ENCODE measurements around the gene GIMD1. TPM values are rescaled to one million over a fixed set of nuclear protein-coding genes. Genes with fewer than 3 reads are reported as not detected.
"Not testable (repeated sequence)": the region's sequence is repeated elsewhere in the genome, so short reads cannot be mapped to it uniquely, and the experiment has no call there.

The GIMD1 gene
- total RNA-seq, 1 experiment from 2014 or later, result not detected

DNA sequence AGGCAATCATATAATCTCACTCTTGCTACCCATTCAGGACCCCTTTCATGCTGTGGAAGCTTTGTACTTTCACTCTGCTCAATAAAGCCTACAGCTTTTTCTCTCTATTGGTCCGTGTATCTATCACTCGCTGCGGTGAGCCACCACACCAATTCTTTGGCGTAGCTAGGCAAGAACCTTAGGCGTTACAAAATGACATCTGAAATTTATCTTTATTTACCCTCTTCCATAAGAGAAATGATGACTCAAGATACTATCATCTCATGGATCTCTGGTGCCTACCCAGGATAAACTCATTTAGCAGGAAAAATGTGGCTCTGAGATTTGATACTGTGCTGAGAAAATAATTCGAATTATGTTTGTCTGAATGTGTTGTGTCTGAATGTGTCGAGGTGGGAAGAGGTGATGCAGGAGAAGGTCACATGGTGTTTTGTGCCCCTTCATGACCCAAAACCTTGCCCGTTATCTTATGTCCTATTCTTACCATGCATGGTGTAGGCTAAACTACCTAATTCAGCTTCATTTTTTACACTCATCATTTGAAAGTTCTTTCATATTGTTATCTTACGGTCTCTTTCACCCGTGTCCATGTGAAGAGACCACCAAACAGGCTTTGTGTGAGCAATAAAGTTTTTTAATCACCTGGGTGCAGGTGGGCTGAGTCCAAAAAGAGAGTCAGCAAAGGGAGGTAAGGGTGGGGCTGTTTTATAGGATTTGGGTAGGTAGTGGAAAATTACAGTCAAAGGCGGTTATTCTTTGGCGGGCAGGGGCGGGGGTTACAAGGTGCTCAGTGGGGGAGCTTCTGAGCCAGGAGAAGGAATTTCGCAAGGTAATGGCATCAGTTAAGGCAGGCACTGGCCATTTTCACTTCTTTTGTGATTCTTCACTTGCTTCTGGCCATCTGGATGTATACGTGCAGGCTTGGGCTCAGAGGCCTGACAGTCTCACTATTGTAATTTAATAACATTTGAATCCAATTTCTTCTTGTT, 41.6 kb upstream of the GIMD1 start:
- peaks cover 0 to 13% (median 6%) of the 10 kb centered on the region in 3 experiments; a peak in 3 of 7 replicates for H3K36me3 Mint-ChIP-seq (ENCODE audit: insufficient read depth in 1 of 3, low read depth in 3 of 3)
- no peak overlapping the region for H3K23ac ChIP-seq (ENCODE audit: insufficient read length, low read depth, low read length)
- no peak overlapping the region for H3K4ac ChIP-seq (ENCODE audit: low read depth, low read length)
- no peak overlapping the region for H3K18ac ChIP-seq (ENCODE audit: insufficient read length, low read depth, low read length)
- H3K27ac ChIP-seq (ENCODE audit: insufficient read length, low read depth, low read length), result no peak overlapping the region
- no peaks in the 10 kb centered on the region for H3K79me2 ChIP-seq (ENCODE audit: insufficient read depth, low read length)
- H2BK120ac ChIP-seq (ENCODE audit: low read depth, low read length, poor library complexity, severe bottlenecking), result no peak overlapping the region
- WGBS (ENCODE audit: extremely low coverage, insufficient read length, low lambda C conversion rate), result no CpG with 5 or more reads among the region's 15 CpGs
- no peak overlapping the region for H2BK15ac ChIP-seq (ENCODE audit: low read depth, low read length)
- H2AK5ac ChIP-seq (ENCODE audit: insufficient read length, low read length), result no peak overlapping the region
- H3K4me3 Mint-ChIP-seq, result no peak overlapping the region; a peak in 1 of 5 replicates
- TF ChIP-seq CTCF (conservative IDR thresholded peaks at IDR 0.05), result no peak
- H4K91ac ChIP-seq (ENCODE audit: insufficient read length, low read depth, low read length), result no peak overlapping the region
- H3K4me2 ChIP-seq (ENCODE audit: insufficient read depth, insufficient read length, low read length), result no peak overlapping the region
- no peaks in the 10 kb centered on the region for H3K27me3 ChIP-seq (ENCODE audit: insufficient read depth, low read length)
- H3K4me1 ChIP-seq (ENCODE audit: insufficient read depth, low read length), result no peaks in the 10 kb centered on the region
- H3K9ac ChIP-seq (ENCODE audit: extremely low read depth, insufficient read length, low read length), result no peak overlapping the region
- H4K8ac ChIP-seq (replicated peaks; ENCODE audit: insufficient read length, low read depth, low read length), result no peak overlapping the region
- H3K9me3 ChIP-seq (ENCODE audit: control insufficient read depth, low read depth, low read length), result no peaks in the 10 kb centered on the region
- peak; percentile 58 for DNase-seq
- no peak overlapping the region for H3K14ac ChIP-seq (ENCODE audit: insufficient read depth, low read length)
- no peak overlapping the region for H2BK12ac ChIP-seq (ENCODE audit: insufficient read length, low read depth, low read length)
- H3K23me2 ChIP-seq (ENCODE audit: insufficient read length, low read depth, low read length, poor library complexity, severe bottlenecking), result no peaks in the 10 kb centered on the region
- no peak overlapping the region for H2BK20ac ChIP-seq (ENCODE audit: low read depth, low read length, poor library complexity, severe bottlenecking)
- H3K27ac Mint-ChIP-seq, result peak overlapping the region in 1 of 3 experiments; percentile 60; a peak in 2 of 7 replicates
- H4K20me1 ChIP-seq (ENCODE audit: control insufficient read depth, insufficient read depth, insufficient read length), result no peaks in the 10 kb centered on the region
- H3K79me1 ChIP-seq (ENCODE audit: insufficient read depth, low read depth, low read length, poor library complexity, severe bottlenecking), result no peaks in the 10 kb centered on the region
- peaks cover 20 to 26% of the 10 kb centered on the region in 2 experiments for H3K4me1 Mint-ChIP-seq
- peak overlapping the region; percentile 22 for H2AFZ ChIP-seq (ENCODE audit: low read length)
- peaks cover 0 to 9% of the 10 kb centered on the region in 2 experiments; a peak in 4 of 5 replicates for H3K9me3 Mint-ChIP-seq
- no peak overlapping the region for H4K5ac ChIP-seq (ENCODE audit: insufficient read length, low read depth, low read length)
- no peak overlapping the region for H3T11ph ChIP-seq (ENCODE audit: low read length)
- no peak overlapping the region for H2BK5ac ChIP-seq (ENCODE audit: insufficient read length, low read length)
- H3K27me3 Mint-ChIP-seq (ENCODE audit: low read depth), result no peaks in the 10 kb centered on the region; the same call in 1 of the 2 replicates
- no peak overlapping the region for H3K56ac ChIP-seq (ENCODE audit: insufficient read length, low read depth, low read length)

GRCh38 chr4:106408004-106408403, 39.4 kb upstream of the GIMD1 start:
- not testable (repeated sequence) for DNase-seq; H3K27me3 Mint-ChIP-seq (ENCODE audit: low read depth); H3K9me3 Mint-ChIP-seq; H4K8ac ChIP-seq (replicated peaks; ENCODE audit: insufficient read length, low read depth, low read length); H4K5ac ChIP-seq (ENCODE audit: insufficient read length, low read depth, low read length); H3K79me2 ChIP-seq (ENCODE audit: insufficient read depth, low read length); H3K9me3 ChIP-seq (ENCODE audit: control insufficient read depth, low read depth, low read length); H3K18ac ChIP-seq (ENCODE audit: insufficient read length, low read depth, low read length); H2BK5ac ChIP-seq (ENCODE audit: insufficient read length, low read length); H3K79me1 ChIP-seq (ENCODE audit: insufficient read depth, low read depth, low read length, poor library complexity, severe bottlenecking); H3K27ac ChIP-seq (ENCODE audit: insufficient read length, low read depth, low read length); H2BK20ac ChIP-seq (ENCODE audit: low read depth, low read length, poor library complexity, severe bottlenecking); H3K23ac ChIP-seq (ENCODE audit: insufficient read length, low read depth, low read length); H3K27me3 ChIP-seq (ENCODE audit: insufficient read depth, low read length); H2AK5ac ChIP-seq (ENCODE audit: insufficient read length, low read length); H2AFZ ChIP-seq (ENCODE audit: low read length); H4K91ac ChIP-seq (ENCODE audit: insufficient read length, low read depth, low read length); H4K20me1 ChIP-seq (ENCODE audit: control insufficient read depth, insufficient read depth, insufficient read length); H3K4ac ChIP-seq (ENCODE audit: low read depth, low read length); H2BK120ac ChIP-seq (ENCODE audit: low read depth, low read length, poor library complexity, severe bottlenecking); H3K56ac ChIP-seq (ENCODE audit: insufficient read length, low read depth, low read length); H3K27ac Mint-ChIP-seq; H2BK12ac ChIP-seq (ENCODE audit: insufficient read length, low read depth, low read length); H3K23me2 ChIP-seq (ENCODE audit: insufficient read length, low read depth, low read length, poor library complexity, severe bottlenecking); H3K4me1 ChIP-seq (ENCODE audit: insufficient read depth, low read length); H2BK15ac ChIP-seq (ENCODE audit: low read depth, low read length); H3K4me3 Mint-ChIP-seq; H3T11ph ChIP-seq (ENCODE audit: low read length); H3K9ac ChIP-seq (ENCODE audit: extremely low read depth, insufficient read length, low read length); H3K4me2 ChIP-seq (ENCODE audit: insufficient read depth, insufficient read length, low read length); H3K14ac ChIP-seq (ENCODE audit: insufficient read depth, low read length)
- Mint-ChIP-seq H3K4me1 (peaks cover 14 to 19% of the 10 kb centered on the region in 2 experiments), H3K36me3 (ENCODE audit: insufficient read depth in 1 of 3, low read depth in 3 of 3) (peaks cover 0 to 13% (median 6%) of the 10 kb centered on the region in 3 experiments; a peak in 3 of 7 replicates)
- no CpG with 5 or more reads among the region's 3 CpGs for WGBS (ENCODE audit: extremely low coverage, insufficient read length, low lambda C conversion rate)
